Caco-2 (cell line): ENCODE measurements around the gene TCERG1L. TPM values are rescaled to one million over a fixed set of nuclear protein-coding genes. Genes with fewer than 3 reads are reported as not detected.
"Not testable (repeated sequence)": the region's sequence is repeated elsewhere in the genome, so short reads cannot be mapped to it uniquely, and the experiment has no call there.

Source experiments
- BruUV-seq: library from RNA; stranded (reverse); fragments of 400-500 nt; replicated peaks from 2 replicates; lab custom pipeline; 2021; lab: Mats Ljungman, UMichigan
- CTCF ChIA-PET: fragments of 300-600 bp; sonication (Branson Sonifier 250); formaldehyde crosslinking; loops from one replicate; lab custom pipeline; 2022; ENCODE audit warnings: antibody characterized with exemption; lab: Charles Lee
- POLR2A ChIA-PET: fragments of 300-600 bp; sonication (Branson Sonifier 250); formaldehyde crosslinking; loops from one replicate; lab custom pipeline; 2022; ENCODE audit warnings: antibody characterized with exemption; lab: Charles Lee
- DNase-seq, 2 experiments: peaks; one replicate each; pipeline versions ENCODE4 v3.0.0 to v3.0.0-alpha.2; 2020 to 2022
- H3K27me3 ChIP-seq: replicated peaks from 2 replicates; pipeline ENCODE4 v1.6.0; 2011; ENCODE audit warnings: low read length; ENCODE audit not compliant: control insufficient read depth, insufficient read depth
- H3K36me3 ChIP-seq: 2 replicates; pipeline ENCODE4 v1.5.1; 2011; ENCODE audit warnings: low read length; ENCODE audit not compliant: control insufficient read depth, insufficient read depth
- H3K4me1 ChIP-seq: fragments of 250-450 bp; sonication (Bioruptor Pico); 2 replicates; pipeline ENCODE4 v1.5.1; 2020; ENCODE audit warnings: mild to moderate bottlenecking
- H3K4me3 ChIP-seq: 2 replicates; pipeline ENCODE4 v1.5.1; 2011; ENCODE audit warnings: low read depth, mild to moderate bottlenecking, control low read depth, low read length
- H3K9me3 ChIP-seq: fragments of 250-450 bp; sonication (Bioruptor Pico); 2 replicates; pipeline ENCODE4 v1.5.1; 2020; ENCODE audit warnings: mild to moderate bottlenecking, moderate library complexity
- H3K27ac Mint-ChIP-seq: one replicate; pipeline ENCODE4 v1.8.0; 2022; ENCODE audit warnings: mixed read lengths; ENCODE audit not compliant: unreplicated experiment
- H3K27me3 Mint-ChIP-seq: one replicate; pipeline ENCODE4 v1.8.0; 2022; ENCODE audit warnings: mixed read lengths; ENCODE audit not compliant: insufficient read depth, unreplicated experiment
- H3K36me3 Mint-ChIP-seq: one replicate; pipeline ENCODE4 v1.8.0; 2022; ENCODE audit warnings: mild to moderate bottlenecking, mixed read lengths; ENCODE audit not compliant: insufficient read depth, unreplicated experiment
- H3K4me1 Mint-ChIP-seq: one replicate; pipeline ENCODE4 v1.8.0; 2022; ENCODE audit warnings: low read depth, mixed read lengths; ENCODE audit not compliant: unreplicated experiment
- H3K4me3 Mint-ChIP-seq: one replicate; pipeline ENCODE4 v1.8.0; 2022; ENCODE audit warnings: mild to moderate bottlenecking, moderate library complexity, mixed read lengths; ENCODE audit not compliant: unreplicated experiment
- H3K9me3 Mint-ChIP-seq: one replicate; pipeline ENCODE4 v1.8.0; 2022; ENCODE audit warnings: mixed read lengths; ENCODE audit not compliant: unreplicated experiment
- CTCF ChIP-seq, 2 experiments: fragments of 200-600 bp in 1 of 2; IDR thresholded peaks; 1 replicate in 1 of 2; 2 replicates in 1 of 2; pipeline versions ENCODE4 v1.5.1 to v1.8.0; 2011 to 2022; ENCODE audit warnings: antibody characterized with exemption in 1 of 2, control low read depth in 1 of 2, inconsistent platforms in 1 of 2, low read depth in 1 of 2, low read length in 1 of 2, mild to moderate bottlenecking in 1 of 2, moderate library complexity in 1 of 2; ENCODE audit not compliant: insufficient read depth in 1 of 2, severe bottlenecking in 1 of 2, unreplicated experiment in 1 of 2
- intact Hi-C: fragments of 100-400 bp; cut with micrococcal nuclease; formaldehyde crosslinking; loops from one replicate; pipeline ENCODE4 v1.10.0; 2022; ENCODE audit not compliant: unreplicated experiment
- total RNA-seq: library from RNA; stranded (reverse); gene quantifications from 2 replicates; pipeline ENCODE4 v1.2.3, GENCODE V29; 2022

Gene TCERG1L
- total RNA-seq, 1 experiment from 2014 or later, result not detected

GRCh38 chr10:131155218-131155875 lies 156.2 kb downstream of the TCERG1L start:
- Histone ChIP-seq H3K27me3 (no peaks in the 10 kb centered on the region), H3K9me3 (peaks cover 6% of the 10 kb centered on the region; the same call in 1 of the 2 replicates), H3K36me3 (no peaks in the 10 kb centered on the region), H3K4me3 (no peak overlapping the region), H3K4me1 (no peaks in the 10 kb centered on the region)
- ChIA-PET POLR2A (no interaction called here), CTCF (no interaction called here)
- peaks cover 2% of the 10 kb centered on the region for H3K27me3 Mint-ChIP-seq
- no peak overlapping the region for H3K27ac Mint-ChIP-seq
- H3K9me3 Mint-ChIP-seq, result peaks cover 9% of the 10 kb centered on the region
- intact Hi-C loops, result no loop called here
- H3K4me1 Mint-ChIP-seq, result no peaks in the 10 kb centered on the region
- BruUV-seq, result no TSS peak
- no peak for DNase-seq
- TF ChIP-seq CTCF (IDR thresholded peaks at IDR 0.05; ENCODE audit: insufficient read depth in 1 of 2, low read depth in 1 of 2, low read length in 1 of 2, severe bottlenecking in 1 of 2, unreplicated experiment in 1 of 2), result no peak
- peaks cover 4% of the 10 kb centered on the region for H3K36me3 Mint-ChIP-seq
- H3K4me3 Mint-ChIP-seq, result no peak overlapping the region

GRCh38 chr10:131154306-131155025 lies 157.1 kb downstream of the TCERG1L start:
- intact Hi-C loops, result no loop called here
- Histone ChIP-seq H3K4me3 (no peak overlapping the region), H3K4me1 (no peaks in the 10 kb centered on the region), H3K27me3 (no peaks in the 10 kb centered on the region), H3K36me3 (no peaks in the 10 kb centered on the region), H3K9me3 (peaks cover 6% of the 10 kb centered on the region; the same call in 1 of the 2 replicates)
- Mint-ChIP-seq H3K27me3 (peaks cover 2% of the 10 kb centered on the region), H3K27ac (no peak overlapping the region), H3K36me3 (peaks cover 4% of the 10 kb centered on the region), H3K9me3 (peaks cover 9% of the 10 kb centered on the region), H3K4me1 (no peaks in the 10 kb centered on the region), H3K4me3 (no peak overlapping the region)
- ChIA-PET CTCF (no interaction called here), POLR2A (no interaction called here)
- no peak for TF ChIP-seq CTCF (IDR thresholded peaks at IDR 0.05; ENCODE audit: insufficient read depth in 1 of 2, low read depth in 1 of 2, low read length in 1 of 2, severe bottlenecking in 1 of 2, unreplicated experiment in 1 of 2)
- BruUV-seq, result no TSS peak
- DNase-seq, result no peak

- BruUV-seq, H3K27me3 Mint-ChIP-seq, H3K4me1 Mint-ChIP-seq, H3K4me3 ChIP-seq, H3K36me3 ChIP-seq, intact Hi-C loops, DNase-seq, CTCF ChIA-PET, H3K27ac Mint-ChIP-seq, H3K4me3 Mint-ChIP-seq, H3K27me3 ChIP-seq, H3K4me1 ChIP-seq, POLR2A ChIA-PET, H3K36me3 Mint-ChIP-seq, H3K9me3 ChIP-seq: not testable (repeated sequence)
- peaks cover 22% of the 10 kb centered on the region for H3K9me3 Mint-ChIP-seq
Measured at GRCh38 chr10:131152456-131152855, 159.1 kb downstream of the TCERG1L start.
